Endothelial cell of umbilical vein (primary cell): Measurements from ENCODE around the gene LSM2. TPM values are rescaled to one million over a fixed set of nuclear protein-coding genes. Genes with fewer than 3 reads are reported as not detected.

Experiments used
- BruUV-seq: library from RNA; stranded (reverse); fragments of 400-500 nt; replicated peaks from 2 replicates; lab custom pipeline; 2021; lab: Mats Ljungman, UMichigan
- CTCF ChIA-PET: fragments of 300-600, 350-600 bp; sonication (Branson Sonifier 250); formaldehyde crosslinking; loops from one replicate; lab custom pipeline; 2021; ENCODE audit warnings: antibody characterized with exemption, inconsistent platforms; lab: Charles Lee
- POLR2A ChIA-PET: fragments of 300-600, 350-600 bp; sonication (Branson Sonifier 250); formaldehyde crosslinking; loops from one replicate; lab custom pipeline; 2021; ENCODE audit warnings: antibody characterized with exemption, inconsistent platforms; lab: Charles Lee
- DNase-seq: peaks from one replicate; pipeline ENCODE4 v3.0.0-alpha.2; 2011; ENCODE audit warnings: low read depth, low spot score
- FAIRE-seq: peaks from 2 replicates; lab custom pipeline; 2011; peaks lifted over from hg19 to GRCh38; lab: Jason Lieb, UNC
- H2AFZ ChIP-seq: 2 replicates; pipeline ENCODE4 v1.6.0; 2012; ENCODE audit warnings: low read depth, low read length, control low read depth, inconsistent platforms
- H3K27ac ChIP-seq: 2 replicates; pipeline ENCODE4 v1.5.1; 2011; ENCODE audit warnings: low read depth, mild to moderate bottlenecking, control low read depth, low read length, moderate library complexity; ENCODE audit not compliant: insufficient read depth
- H3K27me3 ChIP-seq, 2 experiments: 2 replicates each; pipeline versions ENCODE4 v1.6.0 to v1.6.1; 2011; ENCODE audit warnings: low read length in 2 of 2, mixed read lengths in 1 of 2; ENCODE audit not compliant: control insufficient read depth in 2 of 2, insufficient read depth in 2 of 2
- H3K36me3 ChIP-seq, 2 experiments: 2 replicates in 1 of 2; 3 replicates in 1 of 2; pipeline ENCODE4 v1.5.1; 2011; ENCODE audit warnings: low read length in 2 of 2, mild to moderate bottlenecking in 1 of 2, moderate library complexity in 1 of 2; ENCODE audit not compliant: control insufficient read depth in 2 of 2, insufficient read depth in 2 of 2; ENCODE audit errors: extremely low read depth in 1 of 2
- H3K4me1 ChIP-seq: 3 replicates; pipeline ENCODE4 v1.5.1; 2011; ENCODE audit warnings: mild to moderate bottlenecking, low read length; ENCODE audit not compliant: control insufficient read depth, insufficient read depth; ENCODE audit errors: extremely low read depth
- H3K4me2 ChIP-seq: 2 replicates; pipeline ENCODE4 v1.6.1; 2011; ENCODE audit warnings: low read length, control low read depth, mixed read lengths; ENCODE audit not compliant: insufficient read depth
- H3K4me3 ChIP-seq, 3 experiments: fragments of 200-600 bp in 1 of 3; sonication (generic), shearing (Covaris generic) in 1 of 3; replicated peaks in 1 of 3; 2 replicates each; pipeline ENCODE4 v1.5.1; 2011 to 2016; ENCODE audit warnings: control low read depth in 3 of 3, low read length in 3 of 3, mild to moderate bottlenecking in 2 of 3, inconsistent platforms in 1 of 3, low read depth in 1 of 3, moderate library complexity in 1 of 3; ENCODE audit not compliant: insufficient read depth in 1 of 3
- H3K79me2 ChIP-seq: 2 replicates; pipeline ENCODE4 v1.6.0; 2012; ENCODE audit warnings: low read length, inconsistent platforms; ENCODE audit not compliant: control insufficient read depth, insufficient read depth
- H3K9ac ChIP-seq: replicated peaks from 2 replicates; pipeline ENCODE3; 2011; ENCODE audit warnings: low read length, control low read depth; ENCODE audit not compliant: insufficient read depth; ENCODE audit errors: extremely low read depth
- H3K9me1 ChIP-seq: replicated peaks from 3 replicates; pipeline ENCODE4 v1.6.0; 2011; ENCODE audit warnings: mild to moderate bottlenecking, low read length; ENCODE audit not compliant: control insufficient read depth, insufficient read depth; ENCODE audit errors: extremely low read depth
- H3K9me3 ChIP-seq: replicated peaks from 2 replicates; pipeline ENCODE4 v1.5.1; 2012; ENCODE audit warnings: low read length, inconsistent platforms; ENCODE audit not compliant: control insufficient read depth, insufficient read depth
- H4K20me1 ChIP-seq: replicated peaks from 2 replicates; pipeline ENCODE3; 2011; ENCODE audit warnings: mild to moderate bottlenecking, low read length; ENCODE audit not compliant: control insufficient read depth, insufficient read depth; ENCODE audit errors: extremely low read depth
- EZH2 ChIP-seq: IDR thresholded peaks from 2 replicates; pipeline ENCODE4 v1.6.1; 2012; ENCODE audit warnings: borderline replicate concordance, low read depth, mild to moderate bottlenecking, moderate library complexity, low read length, inconsistent platforms; ENCODE audit not compliant: severe bottlenecking
- FOS ChIP-seq: IDR thresholded peaks from 2 replicates; pipeline ENCODE4 v1.6.1; 2011; ENCODE audit warnings: mild to moderate bottlenecking, low read length, moderate library complexity, borderline replicate concordance; ENCODE audit not compliant: insufficient read depth
- GATA2 ChIP-seq: IDR thresholded peaks from 2 replicates; pipeline ENCODE4 v1.7.0; 2011; ENCODE audit warnings: low read depth, mild to moderate bottlenecking, moderate library complexity, mixed read lengths, low read length; ENCODE audit not compliant: insufficient read length, insufficient read depth
- JUN ChIP-seq: IDR thresholded peaks from 2 replicates; pipeline ENCODE4 v1.6.1; 2011; ENCODE audit warnings: borderline replicate concordance, low read depth; ENCODE audit not compliant: insufficient read length, insufficient read depth
- MAX ChIP-seq: IDR thresholded peaks from 2 replicates; pipeline ENCODE4 v1.6.1; 2011; ENCODE audit not compliant: insufficient read depth, insufficient read length
- MYC ChIP-seq: IDR thresholded peaks from one replicate; pipeline ENCODE4 v1.6.1; 2011; ENCODE audit warnings: mild to moderate bottlenecking, low read depth, low read length
- POLR2AphosphoS5 ChIP-seq: IDR thresholded peaks from 2 replicates; pipeline ENCODE4 v1.6.1; 2012; ENCODE audit warnings: low read depth, mild to moderate bottlenecking, control low read depth, low read length, moderate library complexity; ENCODE audit not compliant: insufficient read depth
- dilution Hi-C: fragments of 300-500 bp; cut with MboI; formaldehyde crosslinking; loops from one replicate; pipeline ENCODE4 v1.15.0; 2019; ENCODE audit warnings: low sequenced_read_pairs; ENCODE audit not compliant: extremely low pct_ligation_motif_present
- intact Hi-C: fragments of 100-400 bp; cut with micrococcal nuclease; formaldehyde crosslinking; loops from one replicate; pipeline ENCODE4 v1.10.0; 2022
- polyA plus RNA-seq, 4 experiments: library from polyadenylated mRNA; depleted of rRNA in 3 of 4; stranded (reverse) in 3 of 4; unstranded in 1 of 4; fragments of >200 nt; gene quantifications; 2 replicates each; pipeline versions ENCODE4 v1.2.1 to v1.2.3, GENCODE V29; 2011 to 2012; ENCODE audit warnings: missing spikeins in 1 of 4
- total RNA-seq: library from RNA; stranded (reverse); gene quantifications from 2 replicates; pipeline ENCODE4 v1.2.3, GENCODE V29; 2021
- TF ChIP-seq, protein P1 (sequence below), 2 donors: IDR thresholded peaks; 1 replicate in 1 of 2; 2 replicates in 1 of 2; pipeline ENCODE4 v1.5.1; 2011; ENCODE audit warnings: low read length in 2 of 2, mild to moderate bottlenecking in 2 of 2, moderate library complexity in 2 of 2, control low read depth in 1 of 2, inconsistent platforms in 1 of 2, low read depth in 1 of 2; ENCODE audit not compliant: insufficient read depth in 1 of 2; ENCODE audit errors: extremely low read depth in 1 of 2

LSM2 gene
- total and polyA plus RNA-seq, 2 donors (not counting 3 experiments of a cell fraction or from before 2014, with no cell fraction given), result 78.1 to 86.0 TPM

GRCh38 chr6:31799781-31800180, 7.0 kb downstream of the LSM2 start:
- H3K27ac ChIP-seq, result no peak overlapping the region
- no peaks in the 10 kb centered on the region for H4K20me1 ChIP-seq
- FAIRE-seq (no peak), DNase-seq (no peak)
- ChIA-PET CTCF (interaction anchor here (1.1 to 1.8 kb wide), 3 partner anchors 9 to 30 kb away, joined by 3 to 5 read pairs (median 4); no protein-coding TSS in a partner anchor), POLR2A (interaction anchor here (0.6 to 1.9 kb wide), 3 partner anchors 15 to 181 kb away, joined by 4 to 6 read pairs (median 4); partner anchors contain the start of genes HSPA1A, HSPA1B and HSPA1L)
- H3K36me3 ChIP-seq, result peaks cover 3% of the 10 kb centered on the region in 2 experiments
- dilution Hi-C loops, result no loop called here
- H3K9me3 ChIP-seq, result no peaks in the 10 kb centered on the region
- H3K9ac ChIP-seq, result no peak overlapping the region
- peaks cover 14% of the 10 kb centered on the region for H3K79me2 ChIP-seq
- no peak overlapping the region for H3K4me2 ChIP-seq
- H3K9me1 ChIP-seq, result no peaks in the 10 kb centered on the region
- H3K4me1 ChIP-seq, result no peaks in the 10 kb centered on the region
- H2AFZ ChIP-seq, result no peak overlapping the region
- intact Hi-C loops, result no loop called here
- no TSS peak for BruUV-seq
- no peak for TF ChIP-seq EZH2
- TF ChIP-seq, protein P1, sequence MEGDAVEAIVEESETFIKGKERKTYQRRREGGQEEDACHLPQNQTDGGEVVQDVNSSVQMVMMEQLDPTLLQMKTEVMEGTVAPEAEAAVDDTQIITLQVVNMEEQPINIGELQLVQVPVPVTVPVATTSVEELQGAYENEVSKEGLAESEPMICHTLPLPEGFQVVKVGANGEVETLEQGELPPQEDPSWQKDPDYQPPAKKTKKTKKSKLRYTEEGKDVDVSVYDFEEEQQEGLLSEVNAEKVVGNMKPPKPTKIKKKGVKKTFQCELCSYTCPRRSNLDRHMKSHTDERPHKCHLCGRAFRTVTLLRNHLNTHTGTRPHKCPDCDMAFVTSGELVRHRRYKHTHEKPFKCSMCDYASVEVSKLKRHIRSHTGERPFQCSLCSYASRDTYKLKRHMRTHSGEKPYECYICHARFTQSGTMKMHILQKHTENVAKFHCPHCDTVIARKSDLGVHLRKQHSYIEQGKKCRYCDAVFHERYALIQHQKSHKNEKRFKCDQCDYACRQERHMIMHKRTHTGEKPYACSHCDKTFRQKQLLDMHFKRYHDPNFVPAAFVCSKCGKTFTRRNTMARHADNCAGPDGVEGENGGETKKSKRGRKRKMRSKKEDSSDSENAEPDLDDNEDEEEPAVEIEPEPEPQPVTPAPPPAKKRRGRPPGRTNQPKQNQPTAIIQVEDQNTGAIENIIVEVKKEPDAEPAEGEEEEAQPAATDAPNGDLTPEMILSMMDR (IDR thresholded peaks at IDR 0.05; ENCODE audit: extremely low read depth in 1 of 2, insufficient read depth in 1 of 2, low read depth in 1 of 2, low read length in 2 of 2), result no peak
- TF ChIP-seq MYC, result no peak
- no peak for TF ChIP-seq MAX
- TF ChIP-seq GATA2, result no peak
- TF ChIP-seq POLR2AphosphoS5, result no peak
- no peak for TF ChIP-seq FOS
- no peak for TF ChIP-seq JUN
- H3K4me3 ChIP-seq, result no peak overlapping the region
- no peaks in the 10 kb centered on the region for H3K27me3 ChIP-seq
